Stimulated activated CD4-positive, alpha-beta T cell treated with anti-CD3 and anti-CD28 coated beads, Interleukin-12 subunit alpha, Interleukin-12 subunit beta, amount 100 ng/mL, for 48 hours (primary cell): Measurements from ENCODE around the gene MRPL52.
"Not testable (repeated sequence)": the region's sequence is repeated elsewhere in the genome, so short reads cannot be mapped to it uniquely, and the experiment has no call there.

ENCODE experiments used
- DNase-seq, 3 donors: peaks; one replicate each; pipeline ENCODE4 v3.0.0-alpha.2; 2020; ENCODE audit warnings: low read depth in 2 of 3, low spot score in 1 of 3

Gene MRPL52

DNA sequence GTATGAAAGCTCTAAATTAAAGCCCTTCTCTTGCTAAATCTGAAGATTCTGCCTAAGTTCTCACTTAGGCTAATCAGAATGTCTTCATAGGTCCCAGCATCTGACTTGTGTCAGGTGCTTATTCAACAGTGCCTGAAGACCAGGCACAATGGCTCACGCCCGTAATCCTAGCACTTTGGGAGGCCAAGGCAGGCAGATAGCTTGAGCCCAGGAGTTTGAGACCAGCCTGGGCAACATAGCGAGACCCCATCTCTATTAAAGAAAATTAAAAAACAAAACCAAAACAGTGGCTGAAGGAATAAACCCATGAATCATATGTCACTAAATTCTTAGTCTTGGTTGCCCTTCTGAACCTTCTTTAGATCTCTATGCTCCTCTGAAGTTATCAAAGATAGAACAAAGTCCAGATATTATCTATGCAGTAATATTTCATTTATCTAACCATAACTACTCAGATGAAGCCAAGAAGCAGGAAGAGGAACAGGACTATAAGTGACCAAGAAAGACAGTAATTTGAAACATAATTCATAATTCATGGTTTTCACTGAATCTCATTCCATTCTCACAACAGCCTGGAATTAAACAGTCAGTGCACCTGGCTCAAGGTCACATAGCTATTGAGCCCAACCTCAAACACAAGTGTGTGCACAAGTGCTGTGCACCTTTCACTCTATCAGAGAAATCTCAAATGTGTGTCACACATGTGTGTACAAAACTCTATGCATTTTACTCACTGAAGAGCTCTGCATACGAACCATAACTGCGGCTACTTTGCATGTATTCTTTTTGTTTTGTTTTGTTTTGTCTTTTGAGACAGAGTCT lies 21.1 kb upstream of the MRPL52 start:
- DNase-seq, result no peak

DNA sequence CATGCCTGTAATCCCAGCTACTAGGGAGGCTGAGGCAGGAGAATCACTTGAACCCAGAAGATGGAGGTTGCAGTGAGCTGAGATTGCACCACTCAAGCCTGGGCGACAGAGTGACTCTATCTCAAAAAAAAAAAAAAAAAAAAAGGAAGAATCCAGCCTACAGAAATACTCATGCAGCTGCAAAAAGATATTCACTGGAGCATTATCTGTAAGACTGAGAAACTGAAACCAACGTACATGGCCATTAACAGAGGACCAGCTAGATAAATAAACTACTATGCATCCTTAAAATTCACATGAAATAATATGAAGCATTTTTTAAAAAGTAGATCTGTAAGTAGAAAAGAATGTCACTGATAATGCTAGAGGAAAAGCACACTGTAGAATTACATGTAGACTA lies 18.0 kb upstream of the MRPL52 start:
- no peak for DNase-seq

DNA sequence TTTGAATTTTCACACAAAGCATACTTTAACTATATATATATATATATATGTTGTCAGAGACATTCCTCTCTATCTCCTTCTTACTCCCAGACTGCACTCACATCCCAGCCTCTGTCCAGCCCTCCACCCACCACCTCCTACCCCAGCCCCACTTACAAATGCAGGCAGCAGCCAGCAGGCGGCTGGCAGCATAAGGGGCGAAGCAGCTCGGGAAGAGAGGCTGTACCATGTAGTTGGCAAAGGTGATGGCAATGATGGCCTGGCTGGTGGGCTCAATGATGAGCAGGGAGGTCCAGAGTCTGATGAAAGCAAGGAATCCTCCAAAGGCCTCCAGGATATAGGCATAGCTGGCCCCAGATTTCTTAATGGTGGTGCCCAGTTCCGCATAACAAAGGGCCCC lies 16.9 kb upstream of the MRPL52 start:
- no peak for DNase-seq

DNA sequence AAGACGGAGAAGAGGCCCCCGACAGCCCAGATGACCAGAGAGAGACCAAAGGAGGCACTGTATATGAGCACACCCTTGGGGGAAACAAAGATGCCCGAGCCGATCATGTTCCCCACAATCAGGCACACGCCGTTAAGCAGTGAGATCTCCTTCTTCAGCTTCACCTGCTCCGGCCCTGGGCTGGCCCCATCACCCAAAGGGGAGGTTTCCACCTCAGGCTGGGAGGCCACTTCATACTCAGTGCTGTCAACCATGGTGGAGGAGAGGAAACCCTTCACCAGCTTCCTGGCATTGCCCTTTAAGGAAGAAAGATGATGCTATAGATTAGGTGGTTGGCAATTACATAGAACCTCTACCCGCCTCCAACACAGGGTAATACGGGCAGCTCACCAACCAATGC lies 16.5 kb upstream of the MRPL52 start:
- DNase-seq, result no peak

DNA sequence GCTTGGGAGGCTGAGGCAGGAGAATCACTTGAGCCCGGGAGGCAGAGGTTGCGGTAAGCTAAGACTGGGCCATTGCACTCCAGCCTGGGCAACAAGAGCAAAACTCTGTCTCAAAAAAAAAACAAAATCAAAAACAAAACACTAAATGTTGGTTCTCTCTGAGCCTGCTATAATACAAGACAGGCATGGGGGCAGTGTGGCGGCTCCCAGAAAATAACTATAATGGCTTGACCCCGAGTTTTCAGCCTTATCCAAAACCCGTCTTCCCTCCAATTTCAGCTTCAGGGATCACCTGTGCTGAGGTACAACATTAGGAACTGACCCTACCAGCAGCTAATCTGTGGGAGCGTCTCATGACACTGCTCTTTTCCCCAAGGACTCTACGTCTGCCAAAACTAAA lies 15.3 kb upstream of the MRPL52 start:
- DNase-seq, result no peak

DNA sequence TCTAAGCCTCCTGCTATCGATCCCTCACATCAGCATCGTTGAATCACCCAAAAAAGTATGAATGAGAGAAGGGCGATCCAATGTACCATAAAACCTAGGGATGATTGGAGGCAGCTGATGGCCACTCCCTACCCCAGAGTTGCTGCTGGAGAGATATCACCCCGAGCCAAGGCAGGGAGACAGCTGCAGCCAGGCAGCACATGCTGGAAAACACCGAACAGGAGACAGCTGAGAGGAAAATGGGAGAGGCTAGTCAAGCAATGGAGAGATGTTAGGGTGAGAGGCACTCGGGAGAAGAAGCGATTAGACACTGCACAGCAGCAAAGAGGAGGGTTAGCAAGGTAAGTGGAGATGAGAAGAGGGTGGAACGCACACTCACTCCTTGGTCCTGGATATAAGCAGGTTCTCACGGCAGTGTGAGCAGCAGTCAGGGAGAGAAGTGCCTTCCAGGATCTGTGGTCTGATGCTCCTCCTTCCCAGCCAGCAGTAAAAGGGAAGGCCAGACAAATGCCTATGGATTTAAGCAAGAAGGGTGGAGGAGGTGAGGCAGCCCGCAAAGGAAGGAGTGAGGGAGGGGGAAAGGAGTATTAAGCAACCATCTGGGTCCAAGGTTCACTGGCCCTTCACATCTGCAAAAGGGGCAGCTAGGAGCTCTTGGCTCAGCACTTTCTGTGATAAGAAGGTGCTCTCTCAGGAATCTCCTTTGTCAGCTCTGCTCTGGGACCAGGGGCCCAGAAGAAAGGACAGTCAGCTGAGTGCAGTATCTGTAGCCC lies 14.6 kb upstream of the MRPL52 start, which contains the start of gene SLC7A7:
TSS of gene SLC7A7 (minus strand) at position 495 of the 773 bp plus-strand sequence. CDS start 2,037 bp downstream, outside the sequence.
- no peak for DNase-seq

DNA sequence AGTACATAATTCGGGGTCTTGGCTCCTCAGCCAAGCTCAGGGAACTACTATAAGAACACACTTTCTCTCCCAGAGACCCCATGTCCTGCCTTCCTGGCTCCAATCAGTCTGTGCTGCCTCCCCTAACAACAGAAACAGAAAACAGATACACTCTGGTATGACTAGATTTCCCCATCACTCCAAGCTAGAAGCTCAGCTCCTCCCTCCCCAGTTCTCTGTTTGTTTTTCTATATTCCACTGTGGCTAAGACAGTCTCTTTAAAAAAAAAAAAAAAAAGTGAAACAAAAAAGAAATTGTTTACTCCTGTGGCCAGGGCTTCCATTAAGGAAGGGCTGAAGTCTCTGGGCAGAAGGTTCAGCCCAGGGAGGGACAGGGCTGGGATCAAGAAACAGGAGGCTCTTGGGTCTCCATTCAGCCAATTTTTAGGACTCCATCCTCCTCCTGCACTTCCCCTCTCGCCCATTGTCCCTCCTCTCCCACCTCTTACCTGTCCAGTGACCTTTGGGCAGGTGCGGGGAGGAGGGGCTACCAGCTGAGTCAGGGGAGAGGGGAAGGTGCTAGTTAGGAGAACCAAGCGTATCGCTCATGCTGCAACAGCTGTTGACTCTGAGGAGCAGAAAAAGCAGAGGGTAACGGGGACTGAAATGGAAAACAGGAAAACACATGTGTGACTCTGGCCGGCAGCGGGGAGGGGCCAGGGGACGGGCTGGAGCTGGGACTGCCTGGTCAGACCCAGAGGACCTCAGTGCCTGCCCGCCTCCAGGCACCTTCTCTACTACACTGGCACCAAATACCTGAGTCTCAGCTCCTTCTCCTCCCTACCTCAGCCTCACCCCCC lies 10.3 kb upstream of the MRPL52 start:
- no peak for DNase-seq

DNA sequence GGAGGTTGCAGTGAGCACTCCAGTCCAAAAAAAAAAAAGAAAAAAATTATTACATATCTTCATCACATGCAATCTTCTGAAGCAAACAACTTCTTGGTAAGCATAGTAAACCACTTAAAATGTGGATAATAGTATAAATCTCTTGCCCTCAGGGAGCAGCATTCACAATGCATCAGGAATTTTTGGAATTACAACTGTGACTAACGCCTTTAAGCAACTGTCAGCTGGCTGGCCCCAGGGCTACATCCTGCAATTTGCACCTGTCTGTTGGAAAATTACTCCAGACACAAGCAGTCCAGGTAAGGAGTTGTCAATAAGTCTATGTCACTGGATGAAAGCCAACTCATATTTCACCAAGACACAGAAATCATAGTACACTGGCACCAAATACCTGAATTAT lies 9.0 kb upstream of the MRPL52 start:
- DNase-seq, result no peak

DNA sequence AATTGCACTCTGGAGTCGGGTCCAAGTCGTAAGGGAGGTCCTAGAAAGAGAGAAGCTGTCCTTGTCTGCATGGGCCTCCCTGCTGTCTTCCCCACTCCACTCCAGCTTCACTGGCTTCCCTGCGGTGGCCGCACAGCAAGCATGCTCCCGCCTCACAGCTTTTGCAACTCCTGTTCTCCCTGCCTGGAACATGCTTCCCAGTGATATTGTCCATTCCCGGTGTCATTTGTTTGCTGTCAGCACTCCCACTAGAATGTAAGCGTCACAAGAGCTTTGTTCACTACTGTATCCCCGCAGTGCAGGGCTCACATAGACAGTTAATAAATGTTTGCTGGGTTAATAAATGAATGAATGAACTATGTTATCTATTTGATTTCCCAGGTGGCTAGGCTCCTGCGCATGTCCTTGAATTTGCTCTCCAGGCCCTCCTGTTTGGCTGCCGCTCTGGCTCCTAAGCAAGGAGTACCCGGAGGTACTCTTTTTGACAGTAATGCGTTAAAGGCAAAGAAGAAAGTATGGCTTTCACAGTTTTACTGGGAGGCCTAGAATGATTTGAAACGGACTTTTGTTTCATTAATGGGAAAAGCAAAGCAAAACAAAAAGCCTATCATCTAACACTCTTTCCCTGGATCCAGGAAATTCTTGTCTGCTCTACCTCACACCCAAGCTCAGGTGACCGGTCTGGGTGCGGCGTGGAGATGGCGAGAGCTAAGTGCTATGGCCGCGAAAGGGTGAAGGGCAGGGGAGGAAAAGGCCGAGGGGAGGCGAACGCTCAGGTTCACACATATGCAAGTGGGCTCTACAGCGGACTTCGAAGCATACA lies 8.3 kb upstream of the MRPL52 start:
- DNase-seq, result no peak

DNA sequence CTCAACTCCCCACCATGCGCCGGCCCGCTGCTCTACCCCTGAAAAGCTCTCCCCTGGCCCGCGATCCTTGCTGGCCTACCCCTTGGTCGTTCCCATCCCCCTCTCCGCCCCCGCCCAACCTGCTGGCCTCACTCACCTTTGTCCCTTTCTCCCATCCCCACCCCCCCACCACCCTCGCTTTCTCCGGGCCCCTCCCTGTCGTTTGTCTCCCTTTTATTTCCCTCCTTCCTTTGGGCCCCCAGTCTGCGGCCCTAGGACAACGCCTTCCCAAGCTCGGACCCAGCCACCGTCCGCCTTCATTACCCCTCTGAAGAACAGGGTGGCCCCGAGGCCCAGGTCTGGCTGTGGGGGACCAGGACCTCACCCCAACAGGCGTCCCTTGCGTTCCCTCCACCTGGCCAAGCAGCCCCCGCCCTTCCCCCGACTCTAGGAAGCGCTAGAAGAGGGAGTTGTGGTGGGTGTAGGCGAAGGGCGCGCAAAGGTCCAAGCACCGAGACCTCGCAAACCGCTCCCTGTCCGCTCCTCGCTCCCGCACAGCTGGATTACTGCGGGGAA lies 7.6 kb upstream of the MRPL52 start:
- DNase-seq, result no peak

DNA sequence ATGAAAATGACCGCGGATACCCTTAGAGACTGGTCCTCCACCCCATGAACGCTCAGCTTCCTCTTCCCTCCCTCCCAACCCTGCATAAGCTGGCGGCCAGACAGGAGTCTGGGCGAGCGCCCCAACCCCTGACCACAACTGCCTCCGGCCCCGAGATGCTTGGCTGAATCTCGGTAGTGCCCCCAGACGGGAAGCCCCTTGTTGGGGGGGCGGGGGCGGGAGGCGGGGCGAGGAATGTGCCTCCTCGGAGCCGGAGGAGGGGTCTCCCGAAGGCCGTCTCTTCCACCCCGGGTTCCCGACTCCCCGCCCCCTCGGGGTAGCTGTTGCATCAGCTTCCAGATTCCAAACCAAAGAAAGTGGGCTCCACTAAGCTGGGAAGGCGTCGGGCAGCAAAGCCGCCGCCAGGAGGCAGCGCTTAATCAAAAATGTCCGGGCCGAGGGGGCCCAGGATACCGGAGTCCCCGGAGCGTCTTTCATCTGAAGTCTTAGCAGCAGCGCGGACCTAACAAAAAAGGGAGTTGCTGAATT lies 7.1 kb upstream of the MRPL52 start:
- peak; percentile 45 to 57 (median 50) for DNase-seq

DNA sequence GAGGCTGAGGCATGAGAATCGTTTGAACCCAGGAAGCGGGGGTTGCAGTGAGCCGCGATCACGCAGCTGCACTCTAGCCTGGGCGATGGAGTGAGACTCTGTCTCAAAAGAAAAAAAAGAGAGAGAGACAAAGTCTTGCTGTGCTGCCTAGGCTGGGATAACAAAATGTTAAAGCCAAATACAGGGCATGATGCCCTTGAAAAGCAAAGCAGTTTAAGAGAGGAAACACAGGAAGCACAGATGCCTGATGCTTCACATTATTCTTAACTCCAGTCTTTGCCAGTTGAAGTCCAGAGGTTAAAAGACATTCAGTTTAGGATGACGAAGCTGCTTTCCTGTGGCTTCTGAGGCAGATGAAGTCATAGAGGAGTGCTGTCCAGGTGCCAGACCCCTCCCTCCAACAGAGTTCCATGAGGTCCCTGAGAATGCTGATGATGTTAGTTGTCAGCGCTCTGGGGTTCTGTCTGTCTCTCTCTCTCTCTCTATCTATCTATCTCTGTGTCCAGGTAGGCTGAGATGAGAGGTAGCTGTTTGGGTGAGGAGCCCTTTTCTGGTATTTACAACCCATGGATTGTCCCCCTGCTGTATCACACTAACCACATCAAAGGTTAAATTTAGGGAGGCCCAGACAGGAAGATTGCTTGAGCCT lies 4.9 kb upstream of the MRPL52 start:
- no peak for DNase-seq

DNA sequence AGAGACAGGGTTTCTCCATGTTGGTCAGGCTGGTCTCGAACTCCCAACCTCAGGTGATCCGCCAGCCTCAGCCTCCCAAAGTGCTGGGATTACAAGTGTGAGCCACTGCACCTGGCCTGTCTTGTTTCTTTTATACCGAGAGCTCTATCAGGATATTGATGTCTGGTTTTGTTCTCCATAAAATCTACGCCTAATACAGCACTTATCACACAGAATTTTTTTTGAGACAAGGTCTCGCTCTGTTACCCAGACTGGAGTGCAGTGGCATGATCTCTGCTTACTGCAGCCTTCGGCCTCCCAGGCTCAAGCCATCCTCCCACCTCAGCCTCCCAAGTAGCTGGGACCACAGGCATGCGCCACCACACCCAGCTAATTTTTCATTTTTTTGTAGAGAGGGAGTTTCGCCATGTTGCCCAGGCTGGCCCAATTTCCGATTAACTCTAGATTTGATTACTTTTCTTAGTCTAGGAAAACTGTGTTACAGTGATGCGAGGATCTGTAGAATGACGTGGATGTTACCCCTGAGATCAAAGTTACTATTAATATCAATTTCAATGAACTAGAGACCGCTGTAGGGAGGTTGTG lies 519 bp upstream of the MRPL52 start:
- not testable (repeated sequence) for DNase-seq

DNA sequence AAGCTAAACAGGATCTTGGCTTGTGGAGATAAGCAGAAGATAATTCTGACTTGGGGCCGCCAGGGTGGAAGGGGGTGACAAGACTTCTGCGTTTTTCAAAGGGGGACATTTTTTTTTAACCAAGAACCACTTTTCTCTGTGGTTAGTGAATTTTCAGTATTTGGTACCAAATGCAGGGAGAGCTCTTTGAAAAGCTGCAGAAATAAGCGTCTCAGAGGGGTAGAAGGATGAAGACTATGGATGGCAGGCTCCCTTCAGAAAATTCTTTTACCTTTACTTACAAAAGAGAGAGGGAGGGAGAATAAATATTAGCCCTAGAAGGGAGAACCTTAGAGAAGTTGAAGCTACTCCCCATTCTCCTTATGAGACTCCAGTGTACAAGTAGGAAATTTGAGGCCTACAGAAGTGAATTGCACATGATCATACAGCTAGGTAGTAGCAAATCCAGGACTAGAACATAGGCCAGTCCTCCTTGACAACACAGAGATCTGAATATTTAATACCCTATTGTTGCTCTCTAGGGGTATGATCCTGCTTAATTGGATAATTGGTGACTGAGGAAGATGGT lies 840 bp downstream of the MRPL52 start:
- DNase-seq, result no peak

DNA sequence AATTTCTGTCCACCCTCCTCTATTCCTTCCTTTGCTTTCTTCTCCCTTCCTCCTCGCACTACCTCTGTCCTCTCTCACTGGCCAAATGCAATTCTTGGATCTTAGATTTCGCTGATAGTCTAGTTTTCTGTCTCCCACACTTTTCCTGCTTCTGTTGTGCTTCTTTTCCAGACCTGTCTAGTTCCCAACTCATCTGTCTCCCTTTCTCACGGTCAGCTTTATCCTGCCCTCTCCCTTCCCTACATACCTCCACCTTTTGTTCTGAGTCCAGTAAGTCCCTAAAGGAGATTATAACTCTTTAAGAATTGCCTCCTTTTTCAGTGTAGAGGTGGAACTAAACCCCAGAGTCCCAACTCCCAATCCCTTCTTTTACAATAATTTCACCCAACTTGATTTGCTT lies 5.8 kb downstream of the MRPL52 start:
- no peak for DNase-seq

DNA sequence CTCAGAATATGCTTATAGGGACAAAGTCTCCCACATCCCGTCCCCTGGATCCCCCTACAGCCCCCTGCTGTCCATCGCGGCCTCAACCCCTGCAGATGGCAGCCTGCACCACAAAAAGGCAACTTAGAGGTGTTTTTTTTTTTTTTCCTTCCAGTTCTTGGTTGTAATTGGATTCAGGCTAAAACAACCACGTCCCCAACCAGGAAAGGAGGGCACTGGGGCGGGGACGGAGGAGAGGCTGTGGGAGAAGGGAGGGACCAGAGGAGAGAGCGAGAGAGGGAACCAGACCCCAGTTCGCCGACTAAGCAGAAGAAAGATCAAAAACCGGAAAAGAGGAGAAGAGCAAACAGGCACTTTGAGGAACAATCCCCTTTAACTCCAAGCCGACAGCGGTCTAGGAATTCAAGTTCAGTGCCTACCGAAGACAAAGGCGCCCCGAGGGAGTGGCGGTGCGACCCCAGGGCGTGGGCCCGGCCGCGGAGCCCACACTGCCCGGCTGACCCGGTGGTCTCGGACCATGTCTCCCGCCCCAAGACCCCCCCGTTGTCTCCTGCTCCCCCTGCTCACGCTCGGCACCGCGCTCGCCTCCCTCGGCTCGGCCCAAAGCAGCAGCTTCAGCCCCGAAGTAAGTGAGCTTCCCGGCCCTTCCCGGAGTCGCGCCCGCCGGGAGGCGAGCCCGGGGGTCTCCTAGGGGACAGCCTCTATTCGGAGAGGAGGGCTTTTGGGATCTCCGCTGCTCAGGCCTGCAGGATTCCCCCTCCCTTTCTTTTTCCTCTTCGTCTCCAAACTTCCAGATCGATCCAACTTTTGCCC lies 6.8 kb downstream of the MRPL52 start, which contains the start of gene MMP14:
TSS of gene MMP14 (plus strand) at position 285 of the 813 bp plus-strand sequence. CDS start at position 518, 233 bp downstream.
- no peak for DNase-seq

DNA sequence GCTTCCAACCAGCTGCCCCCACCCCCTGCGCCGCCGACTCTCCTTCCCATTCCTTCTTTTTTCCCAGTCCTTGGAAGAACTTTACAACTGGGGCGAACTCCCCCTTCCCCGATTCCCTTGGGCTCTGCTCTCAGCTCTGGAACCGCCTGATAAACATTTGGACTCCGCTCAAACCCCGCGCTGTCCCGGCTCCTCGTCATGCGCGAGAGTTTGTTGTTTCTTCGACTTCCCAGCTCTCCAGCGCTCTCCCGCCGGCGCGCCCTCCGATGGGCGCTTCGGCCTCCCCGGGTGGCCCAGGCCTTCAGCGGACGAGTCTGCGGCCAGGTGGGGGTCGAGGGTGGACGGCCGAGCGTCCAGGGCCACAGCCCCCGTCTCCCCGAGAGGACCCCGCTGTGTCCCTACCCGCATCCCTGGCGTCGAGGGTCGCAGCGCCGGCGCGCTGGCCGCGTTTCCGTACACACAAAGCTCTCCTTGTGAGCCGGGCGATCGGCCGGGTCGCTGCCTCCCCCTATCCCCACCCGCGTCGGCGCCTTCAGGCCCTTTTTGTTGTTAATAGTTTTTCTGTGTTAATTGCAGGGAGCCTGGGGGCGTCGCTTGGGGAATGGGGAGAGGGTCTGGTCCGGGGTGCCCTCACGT lies 7.5 kb downstream of the MRPL52 start:
- no peak for DNase-seq
